Endothelial cell of umbilical vein (primary cell): ENCODE data around the gene TRPM3. TPM values are rescaled to one million over a fixed set of nuclear protein-coding genes. Genes with fewer than 3 reads are reported as not detected.
A peak's percentile ranks its signal among the peaks of the same experiment; 100 is the strongest.

ENCODE experiments used
- BruUV-seq: library from RNA; stranded (reverse); fragments of 400-500 nt; replicated peaks from 2 replicates; lab custom pipeline; 2021; lab: Mats Ljungman, UMichigan
- CTCF ChIA-PET: fragments of 300-600, 350-600 bp; sonication (Branson Sonifier 250); formaldehyde crosslinking; loops from one replicate; lab custom pipeline; 2021; ENCODE audit warnings: antibody characterized with exemption, inconsistent platforms; lab: Charles Lee
- POLR2A ChIA-PET: fragments of 300-600, 350-600 bp; sonication (Branson Sonifier 250); formaldehyde crosslinking; loops from one replicate; lab custom pipeline; 2021; ENCODE audit warnings: antibody characterized with exemption, inconsistent platforms; lab: Charles Lee
- DNase-seq: peaks from one replicate; pipeline ENCODE4 v3.0.0-alpha.2; 2011; ENCODE audit warnings: low read depth, low spot score
- FAIRE-seq: peaks from 2 replicates; lab custom pipeline; 2011; peaks lifted over from hg19 to GRCh38; lab: Jason Lieb, UNC
- H2AFZ ChIP-seq: 2 replicates; pipeline ENCODE4 v1.6.0; 2012; ENCODE audit warnings: low read depth, low read length, control low read depth, inconsistent platforms
- H3K27ac ChIP-seq: 2 replicates; pipeline ENCODE4 v1.5.1; 2011; ENCODE audit warnings: low read depth, mild to moderate bottlenecking, control low read depth, low read length, moderate library complexity; ENCODE audit not compliant: insufficient read depth
- H3K27me3 ChIP-seq, 2 experiments: 2 replicates each; pipeline versions ENCODE4 v1.6.0 to v1.6.1; 2011; ENCODE audit warnings: low read length in 2 of 2, mixed read lengths in 1 of 2; ENCODE audit not compliant: control insufficient read depth in 2 of 2, insufficient read depth in 2 of 2
- H3K36me3 ChIP-seq, 2 experiments: 2 replicates in 1 of 2; 3 replicates in 1 of 2; pipeline ENCODE4 v1.5.1; 2011; ENCODE audit warnings: low read length in 2 of 2, mild to moderate bottlenecking in 1 of 2, moderate library complexity in 1 of 2; ENCODE audit not compliant: control insufficient read depth in 2 of 2, insufficient read depth in 2 of 2; ENCODE audit errors: extremely low read depth in 1 of 2
- H3K4me1 ChIP-seq: 3 replicates; pipeline ENCODE4 v1.5.1; 2011; ENCODE audit warnings: mild to moderate bottlenecking, low read length; ENCODE audit not compliant: control insufficient read depth, insufficient read depth; ENCODE audit errors: extremely low read depth
- H3K4me2 ChIP-seq: 2 replicates; pipeline ENCODE4 v1.6.1; 2011; ENCODE audit warnings: low read length, control low read depth, mixed read lengths; ENCODE audit not compliant: insufficient read depth
- H3K4me3 ChIP-seq, 3 experiments: fragments of 200-600 bp in 1 of 3; sonication (generic), shearing (Covaris generic) in 1 of 3; replicated peaks in 1 of 3; 2 replicates each; pipeline ENCODE4 v1.5.1; 2011 to 2016; ENCODE audit warnings: control low read depth in 3 of 3, low read length in 3 of 3, mild to moderate bottlenecking in 2 of 3, inconsistent platforms in 1 of 3, low read depth in 1 of 3, moderate library complexity in 1 of 3; ENCODE audit not compliant: insufficient read depth in 1 of 3
- H3K79me2 ChIP-seq: 2 replicates; pipeline ENCODE4 v1.6.0; 2012; ENCODE audit warnings: low read length, inconsistent platforms; ENCODE audit not compliant: control insufficient read depth, insufficient read depth
- H3K9ac ChIP-seq: replicated peaks from 2 replicates; pipeline ENCODE3; 2011; ENCODE audit warnings: low read length, control low read depth; ENCODE audit not compliant: insufficient read depth; ENCODE audit errors: extremely low read depth
- H3K9me1 ChIP-seq: replicated peaks from 3 replicates; pipeline ENCODE4 v1.6.0; 2011; ENCODE audit warnings: mild to moderate bottlenecking, low read length; ENCODE audit not compliant: control insufficient read depth, insufficient read depth; ENCODE audit errors: extremely low read depth
- H3K9me3 ChIP-seq: replicated peaks from 2 replicates; pipeline ENCODE4 v1.5.1; 2012; ENCODE audit warnings: low read length, inconsistent platforms; ENCODE audit not compliant: control insufficient read depth, insufficient read depth
- H4K20me1 ChIP-seq: replicated peaks from 2 replicates; pipeline ENCODE3; 2011; ENCODE audit warnings: mild to moderate bottlenecking, low read length; ENCODE audit not compliant: control insufficient read depth, insufficient read depth; ENCODE audit errors: extremely low read depth
- CTCF ChIP-seq, 2 donors: IDR thresholded peaks; 1 replicate in 1 of 2; 2 replicates in 1 of 2; pipeline ENCODE4 v1.5.1; 2011; ENCODE audit warnings: low read length in 2 of 2, mild to moderate bottlenecking in 2 of 2, moderate library complexity in 2 of 2, control low read depth in 1 of 2, inconsistent platforms in 1 of 2, low read depth in 1 of 2; ENCODE audit not compliant: insufficient read depth in 1 of 2; ENCODE audit errors: extremely low read depth in 1 of 2
- EZH2 ChIP-seq: IDR thresholded peaks from 2 replicates; pipeline ENCODE4 v1.6.1; 2012; ENCODE audit warnings: borderline replicate concordance, low read depth, mild to moderate bottlenecking, moderate library complexity, low read length, inconsistent platforms; ENCODE audit not compliant: severe bottlenecking
- FOS ChIP-seq: IDR thresholded peaks from 2 replicates; pipeline ENCODE4 v1.6.1; 2011; ENCODE audit warnings: mild to moderate bottlenecking, low read length, moderate library complexity, borderline replicate concordance; ENCODE audit not compliant: insufficient read depth
- GATA2 ChIP-seq: IDR thresholded peaks from 2 replicates; pipeline ENCODE4 v1.7.0; 2011; ENCODE audit warnings: low read depth, mild to moderate bottlenecking, moderate library complexity, mixed read lengths, low read length; ENCODE audit not compliant: insufficient read length, insufficient read depth
- JUN ChIP-seq: IDR thresholded peaks from 2 replicates; pipeline ENCODE4 v1.6.1; 2011; ENCODE audit warnings: borderline replicate concordance, low read depth; ENCODE audit not compliant: insufficient read length, insufficient read depth
- MAX ChIP-seq: IDR thresholded peaks from 2 replicates; pipeline ENCODE4 v1.6.1; 2011; ENCODE audit not compliant: insufficient read depth, insufficient read length
- MYC ChIP-seq: IDR thresholded peaks from one replicate; pipeline ENCODE4 v1.6.1; 2011; ENCODE audit warnings: mild to moderate bottlenecking, low read depth, low read length
- POLR2A ChIP-seq: IDR thresholded peaks from 2 replicates; pipeline ENCODE4 v1.6.1; 2012; ENCODE audit warnings: low read depth, mild to moderate bottlenecking, control low read depth, low read length
- POLR2AphosphoS5 ChIP-seq: IDR thresholded peaks from 2 replicates; pipeline ENCODE4 v1.6.1; 2012; ENCODE audit warnings: low read depth, mild to moderate bottlenecking, control low read depth, low read length, moderate library complexity; ENCODE audit not compliant: insufficient read depth
- dilution Hi-C: fragments of 300-500 bp; cut with MboI; formaldehyde crosslinking; loops from one replicate; pipeline ENCODE4 v1.15.0; 2019; ENCODE audit warnings: low sequenced_read_pairs; ENCODE audit not compliant: extremely low pct_ligation_motif_present
- intact Hi-C: fragments of 100-400 bp; cut with micrococcal nuclease; formaldehyde crosslinking; loops from one replicate; pipeline ENCODE4 v1.10.0; 2022
- polyA plus RNA-seq, 4 experiments: library from polyadenylated mRNA; depleted of rRNA in 3 of 4; stranded (reverse) in 3 of 4; unstranded in 1 of 4; fragments of >200 nt; gene quantifications; 2 replicates each; pipeline versions ENCODE4 v1.2.1 to v1.2.3, GENCODE V29; 2011 to 2012; ENCODE audit warnings: missing spikeins in 1 of 4
- total RNA-seq: library from RNA; stranded (reverse); gene quantifications from 2 replicates; pipeline ENCODE4 v1.2.3, GENCODE V29; 2021

TRPM3 gene
- total and polyA plus RNA-seq, 2 donors (not counting 3 experiments of a cell fraction or from before 2014, with no cell fraction given) = 0.17 to 0.33 TPM

GRCh38 chr9:71146511-71146910 is 25.1 kb upstream of the TRPM3 start:
- Histone ChIP-seq H3K79me2 (no peaks in the 10 kb centered on the region), H3K36me3 (no peaks in the 10 kb centered on the region), H3K27ac (no peak overlapping the region), H3K9ac (no peak overlapping the region), H3K4me2 (no peak overlapping the region), H3K4me3 (no peak overlapping the region), H3K4me1 (peaks cover 23% of the 10 kb centered on the region), H4K20me1 (no peaks in the 10 kb centered on the region), H3K9me3 (no peaks in the 10 kb centered on the region), H3K9me1 (no peaks in the 10 kb centered on the region), H3K27me3 (no peaks in the 10 kb centered on the region), H2AFZ (no peak overlapping the region)
- TF ChIP-seq FOS (no peak), MAX (no peak), EZH2 (no peak), POLR2A (no peak), GATA2 (no peak), JUN (no peak), POLR2AphosphoS5 (no peak), CTCF (IDR thresholded peaks at IDR 0.05; ENCODE audit: extremely low read depth in 1 of 2, insufficient read depth in 1 of 2, low read depth in 1 of 2, low read length in 2 of 2) (no peak), MYC (no peak)
- DNase-seq (peak; percentile 15), FAIRE-seq (no peak)
- dilution Hi-C loops = no loop called here
- intact Hi-C loops = loop anchor here (5.0 to 10.0 kb wide), 6 partner anchors 144 to 1014 kb away; partner anchors contain the start of genes CEMIP2 and KLF9
- no TSS peak for BruUV-seq
- POLR2A ChIA-PET = no interaction called here
- CTCF ChIA-PET = interaction anchor here (1.9 to 2.1 kb wide), 2 partner anchors 222 to 506 kb away, joined by 7 to 10 read pairs; no protein-coding TSS in a partner anchor
